IPS-20b (cell line): ENCODE measurements around the gene COA1.

Experiments used
- H3K27ac ChIP-seq: one replicate; pipeline ENCODE4 v1.5.1; 2013; ENCODE audit warnings: low read length
- H3K27me3 ChIP-seq: 2 replicates; pipeline ENCODE4 v1.6.1; 2013; ENCODE audit warnings: mild to moderate bottlenecking, low read length, inconsistent platforms; ENCODE audit not compliant: insufficient read depth
- H3K36me3 ChIP-seq: 2 replicates; pipeline ENCODE4 v1.6.1; 2013; ENCODE audit warnings: low read depth, mild to moderate bottlenecking, inconsistent platforms, low read length, moderate library complexity; ENCODE audit not compliant: insufficient read depth
- H3K4me1 ChIP-seq: 2 replicates; pipeline ENCODE4 v1.6.1; 2013; ENCODE audit warnings: mild to moderate bottlenecking, control low read depth, inconsistent platforms, low read length, moderate library complexity; ENCODE audit not compliant: insufficient read depth
- H3K4me3 ChIP-seq: 2 replicates; pipeline ENCODE4 v1.5.1; 2013; ENCODE audit warnings: mild to moderate bottlenecking, low read length, inconsistent platforms
- H3K9ac ChIP-seq: 2 replicates; pipeline ENCODE4 v1.6.1; 2013; ENCODE audit warnings: low read depth, mild to moderate bottlenecking, inconsistent platforms, low read length, moderate library complexity
- H3K9me3 ChIP-seq: 2 replicates; pipeline ENCODE4 v1.6.1; 2013; ENCODE audit warnings: mild to moderate bottlenecking, low read depth, low read length, inconsistent platforms; ENCODE audit not compliant: insufficient read depth

Gene COA1

DNA sequence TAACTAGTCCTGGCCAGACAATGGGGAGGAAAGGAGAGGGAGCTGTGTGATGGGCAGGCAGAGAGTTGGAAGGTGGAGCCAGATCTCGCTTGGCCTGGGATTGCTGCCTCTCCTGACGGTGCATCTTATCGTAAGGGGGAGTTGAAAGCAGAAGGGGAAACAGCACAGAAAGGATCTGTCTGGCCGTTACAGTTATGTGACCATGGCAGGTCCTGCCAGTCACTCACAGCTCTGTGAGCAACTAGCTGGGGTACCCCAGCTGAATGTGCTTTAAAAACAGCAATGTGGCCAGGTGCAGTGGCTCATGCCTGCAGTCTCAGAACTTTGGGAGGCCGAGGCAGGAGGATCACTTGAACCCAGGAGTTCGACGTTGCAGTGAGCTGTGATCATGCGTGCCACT lies 37.2 kb upstream of the COA1 start:
- Histone ChIP-seq H3K9me3 (no peaks in the 10 kb centered on the region), H3K36me3 (no peaks in the 10 kb centered on the region), H3K4me1 (peaks cover 18% of the 10 kb centered on the region), H3K27me3 (no peaks in the 10 kb centered on the region), H3K27ac (no peak overlapping the region), H3K9ac (no peak overlapping the region), H3K4me3 (no peak overlapping the region)

DNA sequence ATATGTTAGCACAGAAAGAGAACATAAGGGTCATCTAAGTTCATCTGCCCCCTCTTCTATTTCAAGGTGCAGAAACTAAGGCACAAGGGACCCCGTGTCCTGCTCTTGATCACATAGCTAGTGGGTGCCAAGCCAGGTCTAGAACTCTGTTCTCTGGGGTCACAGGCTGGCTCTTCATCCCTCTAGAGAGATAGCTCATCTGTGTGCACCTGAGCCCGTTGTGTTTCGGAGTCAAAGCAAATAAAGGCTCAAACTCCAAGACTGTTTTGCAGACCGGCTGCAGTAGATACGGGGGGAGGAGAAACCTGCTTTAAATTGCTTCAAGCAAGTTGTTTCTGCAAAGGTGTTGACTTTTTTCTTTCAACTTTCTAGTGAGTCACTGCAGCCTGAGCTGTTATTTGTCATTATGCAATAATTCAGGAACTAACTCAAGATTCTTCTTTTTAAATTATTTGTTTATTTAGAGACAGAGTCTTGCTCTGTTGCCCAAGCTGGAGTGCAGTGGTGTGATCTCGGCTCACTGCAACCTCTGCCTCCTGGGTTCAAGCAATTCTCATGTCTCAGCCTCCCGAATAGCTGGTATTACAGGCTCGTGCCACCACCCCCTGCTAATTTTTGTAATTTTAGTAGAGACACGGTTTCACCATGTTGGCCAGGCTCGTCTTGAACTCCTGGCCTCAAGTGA lies 35.6 kb upstream of the COA1 start:
- H3K9ac ChIP-seq = no peak overlapping the region
- H3K27ac ChIP-seq = no peak overlapping the region
- no peaks in the 10 kb centered on the region for H3K9me3 ChIP-seq
- H3K4me1 ChIP-seq = peaks cover 18% of the 10 kb centered on the region
- H3K27me3 ChIP-seq = peaks cover 5% of the 10 kb centered on the region
- no peaks in the 10 kb centered on the region for H3K36me3 ChIP-seq
- no peak overlapping the region for H3K4me3 ChIP-seq

GRCh38 chr7:43764039-43764761 lies 34.9 kb upstream of the COA1 start:
- H3K9ac ChIP-seq = no peak overlapping the region; the same call in 1 of the 2 replicates
- H3K4me3 ChIP-seq = no peak overlapping the region
- peaks cover 12% of the 10 kb centered on the region for H3K27me3 ChIP-seq
- H3K36me3 ChIP-seq = no peaks in the 10 kb centered on the region
- H3K4me1 ChIP-seq = peaks cover 23% of the 10 kb centered on the region
- no peak overlapping the region for H3K27ac ChIP-seq
- no peaks in the 10 kb centered on the region for H3K9me3 ChIP-seq

GRCh38 chr7:43763183-43763582 lies 33.9 kb upstream of the COA1 start:
- H3K9me3 ChIP-seq = no peaks in the 10 kb centered on the region
- H3K27me3 ChIP-seq = peaks cover 17% of the 10 kb centered on the region
- H3K4me3 ChIP-seq = no peak overlapping the region
- H3K27ac ChIP-seq = no peak overlapping the region
- no peaks in the 10 kb centered on the region for H3K36me3 ChIP-seq
- peaks cover 24% of the 10 kb centered on the region for H3K4me1 ChIP-seq
- no peak overlapping the region for H3K9ac ChIP-seq

- H3K9me3 ChIP-seq = no peaks in the 10 kb centered on the region
- no peak overlapping the region for H3K27ac ChIP-seq
- no peak overlapping the region for H3K4me3 ChIP-seq
- no peaks in the 10 kb centered on the region for H3K36me3 ChIP-seq
- H3K27me3 ChIP-seq = peaks cover 27% of the 10 kb centered on the region
- no peak overlapping the region for H3K9ac ChIP-seq
- H3K4me1 ChIP-seq = peaks cover 24% of the 10 kb centered on the region
Observed at GRCh38 chr7:43761938-43762692, 32.8 kb upstream of the COA1 start.

DNA sequence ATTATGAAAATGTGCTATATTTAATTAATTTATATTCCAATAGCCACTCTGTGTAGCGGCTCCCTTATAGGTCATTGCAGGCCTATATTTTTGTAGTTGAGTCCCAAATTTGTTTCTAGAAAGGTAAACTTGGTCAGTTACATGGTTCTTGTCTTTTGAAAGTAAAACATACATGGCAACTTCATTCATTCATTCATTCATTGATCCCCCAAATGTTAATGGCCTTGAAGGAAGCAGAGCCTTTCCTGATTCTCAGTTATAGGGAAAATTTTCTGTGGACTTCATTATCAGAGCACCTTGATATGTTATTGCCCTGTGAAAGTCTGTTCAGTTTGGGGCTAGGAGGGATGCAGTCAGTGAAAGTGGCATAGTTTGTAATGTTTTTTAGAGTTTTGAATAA lies 32.1 kb upstream of the COA1 start:
- peaks cover 24% of the 10 kb centered on the region for H3K4me1 ChIP-seq
- no peak overlapping the region for H3K4me3 ChIP-seq
- H3K9me3 ChIP-seq = no peaks in the 10 kb centered on the region
- H3K27me3 ChIP-seq = peaks cover 34% of the 10 kb centered on the region
- H3K9ac ChIP-seq = no peak overlapping the region
- H3K27ac ChIP-seq = no peak overlapping the region
- H3K36me3 ChIP-seq = no peaks in the 10 kb centered on the region

DNA sequence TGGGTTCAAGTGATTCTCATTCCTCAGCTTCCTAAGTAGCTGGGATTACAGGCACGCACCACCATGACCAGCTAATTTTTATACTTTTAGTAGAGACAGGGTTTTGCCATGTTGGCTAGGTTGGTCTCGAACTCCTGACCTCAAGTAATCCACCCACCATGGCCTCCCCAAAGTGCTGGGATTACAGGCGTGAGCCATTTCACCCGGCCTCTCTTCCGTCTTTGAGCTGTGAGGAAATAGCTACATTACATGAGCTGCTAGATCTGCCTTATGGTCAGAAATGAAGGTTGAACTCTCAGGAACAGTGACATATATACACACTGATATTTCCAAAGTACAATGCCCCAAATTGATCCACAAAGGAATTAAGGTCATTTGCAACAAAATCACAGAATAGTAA lies 31.5 kb upstream of the COA1 start:
- peaks cover 24% of the 10 kb centered on the region for H3K4me1 ChIP-seq
- H3K9me3 ChIP-seq = no peaks in the 10 kb centered on the region
- H3K9ac ChIP-seq = no peak overlapping the region
- H3K36me3 ChIP-seq = no peaks in the 10 kb centered on the region
- H3K4me3 ChIP-seq = no peak overlapping the region
- peaks cover 37% of the 10 kb centered on the region for H3K27me3 ChIP-seq
- H3K27ac ChIP-seq = no peak overlapping the region

GRCh38 chr7:43758822-43759683 lies 29.7 kb upstream of the COA1 start:
- Histone ChIP-seq H3K4me1 (peaks cover 15% of the 10 kb centered on the region), H3K4me3 (peak overlapping the region; percentile 63), H3K9me3 (no peaks in the 10 kb centered on the region), H3K36me3 (no peaks in the 10 kb centered on the region), H3K9ac (peak overlapping the region; percentile 34; the same call in 1 of the 2 replicates), H3K27ac (no peak overlapping the region), H3K27me3 (peaks cover 37% of the 10 kb centered on the region)

GRCh38 chr7:43758029-43758821 lies 28.9 kb upstream of the COA1 start, which contains the start of gene BLVRA:
BLVRA (plus strand) TSS chr7:43758680; CDS start chr7:43771159, 12,479 bp downstream.
- Histone ChIP-seq H3K4me3 (peak within 1 kb of the TSS; percentile 63), H3K27ac (no peak within 1 kb of the TSS), H3K4me1 (peaks cover 7% of the 10 kb centered on the region), H3K27me3 (peaks cover 37% of the 10 kb centered on the region), H3K36me3 (no peaks in the 10 kb centered on the region), H3K9ac (peak within 1 kb of the TSS; percentile 34; the same call in 1 of the 2 replicates), H3K9me3 (no peaks in the 10 kb centered on the region)

DNA sequence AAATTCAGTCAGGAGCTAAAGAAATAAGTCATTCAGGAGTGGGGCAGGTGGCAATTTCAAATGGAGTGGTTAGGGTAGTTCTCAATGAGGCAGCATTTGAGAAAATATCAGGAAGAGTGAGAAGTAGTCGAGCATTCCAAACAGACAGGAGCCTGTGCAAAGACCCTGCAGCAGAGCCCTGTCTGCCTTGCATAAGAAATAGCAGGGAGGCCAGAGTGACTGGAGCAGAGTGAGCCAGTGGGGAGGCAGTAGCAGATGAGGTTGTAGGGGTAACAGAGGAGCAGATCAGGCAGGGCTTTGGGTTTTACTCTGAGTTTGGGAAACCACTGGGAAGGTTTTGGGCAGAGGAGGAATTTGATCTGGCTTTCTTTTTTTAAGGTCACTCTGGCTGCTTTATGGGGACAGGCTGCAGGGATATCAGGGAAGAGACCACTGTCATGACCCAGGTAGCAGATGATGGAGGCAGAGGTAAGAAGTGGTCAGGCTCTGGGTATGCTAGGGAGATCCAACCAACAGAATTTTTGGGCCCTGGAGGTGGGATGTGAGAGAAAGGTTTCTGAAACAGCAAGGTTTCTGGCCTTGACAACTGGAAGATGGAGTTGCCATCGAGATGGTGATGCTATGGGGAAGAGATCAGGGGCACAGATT lies 27.9 kb upstream of the COA1 start:
- H3K4me3 ChIP-seq = no peak overlapping the region
- H3K9ac ChIP-seq = no peak overlapping the region
- H3K27ac ChIP-seq = no peak overlapping the region
- H3K27me3 ChIP-seq = peaks cover 37% of the 10 kb centered on the region
- no peaks in the 10 kb centered on the region for H3K9me3 ChIP-seq
- H3K4me1 ChIP-seq = peaks cover 5% of the 10 kb centered on the region
- H3K36me3 ChIP-seq = no peaks in the 10 kb centered on the region
